Measurements from ENCODE around the gene ROR2.

DNA sequence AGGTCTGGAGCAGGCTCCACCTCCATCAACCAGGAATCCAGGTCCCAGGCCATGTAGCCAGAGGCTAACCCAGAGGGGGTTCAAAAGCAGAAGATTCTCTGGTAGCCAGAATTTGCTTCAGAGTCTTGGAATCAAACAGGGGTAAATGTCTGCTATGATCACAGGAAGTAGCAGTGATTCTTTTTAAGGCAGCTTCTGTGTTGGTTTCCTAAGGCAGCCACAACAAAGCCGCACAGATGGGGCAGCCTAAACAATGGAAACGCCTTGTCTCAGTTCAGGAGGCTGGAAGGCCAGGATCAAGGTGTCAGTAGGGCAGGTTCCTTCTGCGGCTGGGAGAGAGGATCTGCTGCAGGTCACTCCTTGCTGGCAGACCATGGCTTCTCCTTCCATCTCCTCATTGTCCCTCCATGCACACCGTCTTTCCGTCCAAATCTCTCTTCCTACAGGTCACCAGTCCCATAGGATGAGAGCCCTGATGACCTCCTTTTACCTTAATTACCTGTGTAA is 167.3 kb downstream of the ROR2 start:
- TF ChIP-seq, protein P1, sequence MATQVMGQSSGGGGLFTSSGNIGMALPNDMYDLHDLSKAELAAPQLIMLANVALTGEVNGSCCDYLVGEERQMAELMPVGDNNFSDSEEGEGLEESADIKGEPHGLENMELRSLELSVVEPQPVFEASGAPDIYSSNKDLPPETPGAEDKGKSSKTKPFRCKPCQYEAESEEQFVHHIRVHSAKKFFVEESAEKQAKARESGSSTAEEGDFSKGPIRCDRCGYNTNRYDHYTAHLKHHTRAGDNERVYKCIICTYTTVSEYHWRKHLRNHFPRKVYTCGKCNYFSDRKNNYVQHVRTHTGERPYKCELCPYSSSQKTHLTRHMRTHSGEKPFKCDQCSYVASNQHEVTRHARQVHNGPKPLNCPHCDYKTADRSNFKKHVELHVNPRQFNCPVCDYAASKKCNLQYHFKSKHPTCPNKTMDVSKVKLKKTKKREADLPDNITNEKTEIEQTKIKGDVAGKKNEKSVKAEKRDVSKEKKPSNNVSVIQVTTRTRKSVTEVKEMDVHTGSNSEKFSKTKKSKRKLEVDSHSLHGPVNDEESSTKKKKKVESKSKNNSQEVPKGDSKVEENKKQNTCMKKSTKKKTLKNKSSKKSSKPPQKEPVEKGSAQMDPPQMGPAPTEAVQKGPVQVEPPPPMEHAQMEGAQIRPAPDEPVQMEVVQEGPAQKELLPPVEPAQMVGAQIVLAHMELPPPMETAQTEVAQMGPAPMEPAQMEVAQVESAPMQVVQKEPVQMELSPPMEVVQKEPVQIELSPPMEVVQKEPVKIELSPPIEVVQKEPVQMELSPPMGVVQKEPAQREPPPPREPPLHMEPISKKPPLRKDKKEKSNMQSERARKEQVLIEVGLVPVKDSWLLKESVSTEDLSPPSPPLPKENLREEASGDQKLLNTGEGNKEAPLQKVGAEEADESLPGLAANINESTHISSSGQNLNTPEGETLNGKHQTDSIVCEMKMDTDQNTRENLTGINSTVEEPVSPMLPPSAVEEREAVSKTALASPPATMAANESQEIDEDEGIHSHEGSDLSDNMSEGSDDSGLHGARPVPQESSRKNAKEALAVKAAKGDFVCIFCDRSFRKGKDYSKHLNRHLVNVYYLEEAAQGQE (IDR thresholded peaks at IDR 0.05; ENCODE audit: insufficient read depth in 1 of 2, low read depth in 2 of 2, low read length in 1 of 2) = no peak
- TF ChIP-seq, protein P2, sequence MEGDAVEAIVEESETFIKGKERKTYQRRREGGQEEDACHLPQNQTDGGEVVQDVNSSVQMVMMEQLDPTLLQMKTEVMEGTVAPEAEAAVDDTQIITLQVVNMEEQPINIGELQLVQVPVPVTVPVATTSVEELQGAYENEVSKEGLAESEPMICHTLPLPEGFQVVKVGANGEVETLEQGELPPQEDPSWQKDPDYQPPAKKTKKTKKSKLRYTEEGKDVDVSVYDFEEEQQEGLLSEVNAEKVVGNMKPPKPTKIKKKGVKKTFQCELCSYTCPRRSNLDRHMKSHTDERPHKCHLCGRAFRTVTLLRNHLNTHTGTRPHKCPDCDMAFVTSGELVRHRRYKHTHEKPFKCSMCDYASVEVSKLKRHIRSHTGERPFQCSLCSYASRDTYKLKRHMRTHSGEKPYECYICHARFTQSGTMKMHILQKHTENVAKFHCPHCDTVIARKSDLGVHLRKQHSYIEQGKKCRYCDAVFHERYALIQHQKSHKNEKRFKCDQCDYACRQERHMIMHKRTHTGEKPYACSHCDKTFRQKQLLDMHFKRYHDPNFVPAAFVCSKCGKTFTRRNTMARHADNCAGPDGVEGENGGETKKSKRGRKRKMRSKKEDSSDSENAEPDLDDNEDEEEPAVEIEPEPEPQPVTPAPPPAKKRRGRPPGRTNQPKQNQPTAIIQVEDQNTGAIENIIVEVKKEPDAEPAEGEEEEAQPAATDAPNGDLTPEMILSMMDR (IDR thresholded peaks at IDR 0.05) = no peak
- no peak for TF ChIP-seq TCF7L2 (IDR thresholded peaks at IDR 0.05; ENCODE audit: low read depth, low read length)
- TF ChIP-seq SIN3A (IDR thresholded peaks at IDR 0.05; ENCODE audit: borderline replicate concordance, insufficient read depth, low read depth, low read length) = no peak

Data from Panc1 (cell line).